ENCODE data around the gene HBP1. TPM values are rescaled to one million over a fixed set of nuclear protein-coding genes. Genes with fewer than 3 reads are reported as not detected.

The HBP1 gene
- total RNA-seq, 3 donors from 2014 or later: 166 to 269 (median 176) TPM

DNA sequence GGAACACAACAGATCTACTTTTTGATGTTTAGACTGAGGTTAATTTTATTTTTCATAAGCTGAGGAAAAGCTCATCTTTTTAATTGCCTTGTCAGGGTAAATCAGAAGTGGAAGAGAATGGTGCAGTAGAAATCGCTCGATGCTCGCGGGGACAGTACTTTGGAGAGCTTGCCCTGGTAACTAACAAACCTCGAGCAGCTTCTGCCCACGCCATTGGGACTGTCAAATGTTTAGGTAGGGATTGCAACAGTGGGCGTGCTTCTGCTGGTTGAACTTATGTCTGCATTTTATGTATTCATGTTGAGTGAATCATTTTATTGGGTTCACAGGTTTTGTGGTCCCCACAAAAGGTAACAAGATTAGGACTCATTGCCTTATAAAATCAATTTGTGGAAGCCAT lies 11.7 kb upstream of the HBP1 start:
- Histone ChIP-seq H3K4me3 (no peak overlapping the region), H3K4me1 (no peaks in the 10 kb centered on the region), H3K27me3 (no peaks in the 10 kb centered on the region), H3K36me3 (no peaks in the 10 kb centered on the region), H3K9me3 (no peaks in the 10 kb centered on the region), H3K27ac (no peak overlapping the region)
- TF ChIP-seq, protein P1, sequence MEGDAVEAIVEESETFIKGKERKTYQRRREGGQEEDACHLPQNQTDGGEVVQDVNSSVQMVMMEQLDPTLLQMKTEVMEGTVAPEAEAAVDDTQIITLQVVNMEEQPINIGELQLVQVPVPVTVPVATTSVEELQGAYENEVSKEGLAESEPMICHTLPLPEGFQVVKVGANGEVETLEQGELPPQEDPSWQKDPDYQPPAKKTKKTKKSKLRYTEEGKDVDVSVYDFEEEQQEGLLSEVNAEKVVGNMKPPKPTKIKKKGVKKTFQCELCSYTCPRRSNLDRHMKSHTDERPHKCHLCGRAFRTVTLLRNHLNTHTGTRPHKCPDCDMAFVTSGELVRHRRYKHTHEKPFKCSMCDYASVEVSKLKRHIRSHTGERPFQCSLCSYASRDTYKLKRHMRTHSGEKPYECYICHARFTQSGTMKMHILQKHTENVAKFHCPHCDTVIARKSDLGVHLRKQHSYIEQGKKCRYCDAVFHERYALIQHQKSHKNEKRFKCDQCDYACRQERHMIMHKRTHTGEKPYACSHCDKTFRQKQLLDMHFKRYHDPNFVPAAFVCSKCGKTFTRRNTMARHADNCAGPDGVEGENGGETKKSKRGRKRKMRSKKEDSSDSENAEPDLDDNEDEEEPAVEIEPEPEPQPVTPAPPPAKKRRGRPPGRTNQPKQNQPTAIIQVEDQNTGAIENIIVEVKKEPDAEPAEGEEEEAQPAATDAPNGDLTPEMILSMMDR (IDR thresholded peaks at IDR 0.05): no peak
- TF ChIP-seq POLR2AphosphoS5 (IDR thresholded peaks at IDR 0.05) (no peak), POLR2A (IDR thresholded peaks at IDR 0.05) (no peak)
- intact Hi-C loops (cut with DNase I; ENCODE audit: low total_unique reads): no loop called here
- no peak for DNase-seq (ENCODE audit: low spot score in 2 of 2)

DNA sequence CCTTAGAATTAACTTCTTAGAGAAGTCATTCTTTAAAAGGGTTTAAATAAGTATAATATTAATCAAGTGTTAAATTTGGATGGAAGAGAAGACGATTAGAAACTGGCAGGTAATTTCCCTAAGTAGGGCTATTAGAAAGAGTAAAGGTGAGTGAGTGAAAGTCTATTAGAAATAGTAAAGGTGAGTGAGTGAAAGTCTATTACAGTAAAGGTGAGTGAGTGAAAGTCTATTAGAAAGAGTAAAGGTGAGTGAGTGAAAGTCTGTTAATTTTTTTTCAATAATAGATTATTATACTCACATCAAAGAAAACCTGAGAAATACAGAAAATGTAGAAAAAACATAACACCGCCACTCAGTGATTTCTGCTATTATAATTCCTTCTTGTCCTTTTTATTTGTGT lies 10.8 kb upstream of the HBP1 start:
- TF ChIP-seq POLR2AphosphoS5 (IDR thresholded peaks at IDR 0.05): no peak
- TF ChIP-seq POLR2A (IDR thresholded peaks at IDR 0.05): no peak
- TF ChIP-seq, protein P1 (IDR thresholded peaks at IDR 0.05): no peak
- Histone ChIP-seq H3K36me3 (no peaks in the 10 kb centered on the region), H3K27ac (no peak overlapping the region), H3K4me3 (no peak overlapping the region), H3K4me1 (no peaks in the 10 kb centered on the region), H3K27me3 (no peaks in the 10 kb centered on the region), H3K9me3 (no peaks in the 10 kb centered on the region)
- intact Hi-C loops (cut with DNase I; ENCODE audit: low total_unique reads): no loop called here
- DNase-seq (ENCODE audit: low spot score in 2 of 2): no peak

DNA sequence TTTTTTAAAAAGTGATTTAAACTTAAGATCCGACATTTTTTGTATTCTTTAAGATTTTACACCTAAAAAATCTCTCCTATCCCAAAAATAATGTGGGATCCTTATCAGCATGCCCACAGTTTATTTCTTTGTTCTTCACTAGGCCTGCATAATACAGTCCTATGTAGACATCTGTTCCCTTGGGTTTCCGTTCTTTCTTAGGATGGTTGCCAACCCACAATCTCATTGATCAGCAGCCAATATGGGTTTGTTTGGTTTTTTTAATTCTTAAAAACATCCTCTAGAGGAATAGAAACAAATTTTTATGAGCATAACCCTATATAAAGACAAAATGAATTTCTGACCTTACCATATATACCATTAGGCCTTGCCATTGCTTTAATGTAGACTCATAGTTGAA lies 8.4 kb upstream of the HBP1 start:
- Histone ChIP-seq H3K36me3 (no peaks in the 10 kb centered on the region), H3K4me1 (no peaks in the 10 kb centered on the region), H3K27ac (no peak overlapping the region), H3K4me3 (no peak overlapping the region), H3K27me3 (no peaks in the 10 kb centered on the region), H3K9me3 (no peaks in the 10 kb centered on the region)
- DNase-seq (ENCODE audit: low spot score in 2 of 2): no peak
- intact Hi-C loops (cut with DNase I; ENCODE audit: low total_unique reads): no loop called here
- TF ChIP-seq, protein P1 (IDR thresholded peaks at IDR 0.05): no peak
- no peak for TF ChIP-seq POLR2A (IDR thresholded peaks at IDR 0.05)
- no peak for TF ChIP-seq POLR2AphosphoS5 (IDR thresholded peaks at IDR 0.05)

DNA sequence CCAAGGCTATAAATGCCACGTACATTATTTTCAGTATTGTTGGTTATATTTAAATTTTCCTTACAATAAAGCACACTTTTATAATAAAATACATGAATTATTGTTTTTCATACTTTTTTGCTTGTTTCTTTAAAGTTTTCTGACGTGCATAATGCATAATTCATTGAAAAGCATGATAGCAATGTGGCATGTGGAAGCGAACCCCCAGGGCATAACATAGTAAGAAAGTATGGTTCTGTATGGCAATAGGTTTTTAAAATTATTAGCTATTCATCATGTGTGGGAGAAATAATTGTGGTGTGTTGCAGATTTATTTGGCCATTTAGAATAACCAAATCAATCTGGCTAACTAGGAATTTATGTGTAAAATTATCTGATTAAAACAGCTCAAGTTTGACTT lies 7.4 kb upstream of the HBP1 start:
- intact Hi-C loops (cut with DNase I; ENCODE audit: low total_unique reads): no loop called here
- Histone ChIP-seq H3K36me3 (no peaks in the 10 kb centered on the region), H3K27me3 (no peaks in the 10 kb centered on the region), H3K27ac (no peak overlapping the region), H3K4me3 (no peak overlapping the region), H3K9me3 (no peaks in the 10 kb centered on the region), H3K4me1 (no peaks in the 10 kb centered on the region)
- TF ChIP-seq, protein P1 (IDR thresholded peaks at IDR 0.05): no peak
- TF ChIP-seq POLR2A (IDR thresholded peaks at IDR 0.05) (no peak), POLR2AphosphoS5 (IDR thresholded peaks at IDR 0.05) (no peak)
- no peak for DNase-seq (ENCODE audit: low spot score in 2 of 2)

DNA sequence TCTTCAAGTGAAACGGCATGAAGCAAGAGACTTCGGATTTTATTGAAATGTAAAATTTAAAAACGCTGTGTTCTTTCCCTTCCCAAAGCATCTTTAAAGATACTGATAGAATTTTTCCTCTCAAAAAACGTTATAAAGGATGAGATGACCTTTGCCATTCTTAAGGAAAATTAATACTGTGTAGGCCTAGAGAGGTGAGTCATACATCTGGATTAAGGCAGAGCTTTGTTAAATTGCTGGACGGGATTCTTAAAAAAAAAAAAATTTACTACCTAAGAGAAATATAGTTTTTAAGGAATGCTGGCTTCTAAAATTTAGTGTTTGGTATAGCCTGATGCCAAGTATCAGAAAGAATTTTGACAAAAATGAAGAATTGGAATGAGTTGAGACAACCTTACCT lies 6.3 kb upstream of the HBP1 start:
- Histone ChIP-seq H3K4me3 (no peak overlapping the region), H3K36me3 (no peaks in the 10 kb centered on the region), H3K27ac (no peak overlapping the region), H3K4me1 (no peaks in the 10 kb centered on the region), H3K27me3 (no peaks in the 10 kb centered on the region), H3K9me3 (no peaks in the 10 kb centered on the region)
- no peak for TF ChIP-seq POLR2A (IDR thresholded peaks at IDR 0.05)
- TF ChIP-seq, protein P1 (IDR thresholded peaks at IDR 0.05): no peak
- no peak for TF ChIP-seq POLR2AphosphoS5 (IDR thresholded peaks at IDR 0.05)
- DNase-seq (ENCODE audit: low spot score in 2 of 2): no peak
- intact Hi-C loops (cut with DNase I; ENCODE audit: low total_unique reads): no loop called here
